Mammary epithelial cell (primary cell): ENCODE measurements around the gene POMC.

Experiments
- CTCF ChIP-seq, 2 donors: IDR thresholded peaks in 1 of 2; conservative IDR thresholded peaks in 1 of 2; 2 replicates each; pipeline ENCODE4 v1.5.1; 2011 to 2012; ENCODE audit warnings: inconsistent platforms in 2 of 2, low read length in 2 of 2, mild to moderate bottlenecking in 2 of 2, control low read depth in 1 of 2, low read depth in 1 of 2; ENCODE audit not compliant: insufficient read depth in 1 of 2; ENCODE audit errors: extremely low read depth in 1 of 2
- EZH2 ChIP-seq: IDR thresholded peaks from 2 replicates; pipeline ENCODE4 v1.6.1; 2012; ENCODE audit warnings: low read length, inconsistent platforms, borderline replicate concordance

- no peak for TF ChIP-seq CTCF (conservative IDR thresholded peaks at IDR 0.05 in 1 of 2, IDR thresholded peaks at IDR 0.05 in 1 of 2; ENCODE audit: extremely low read depth in 1 of 2, insufficient read depth in 1 of 2, low read depth in 1 of 2, low read length in 2 of 2)
- TF ChIP-seq EZH2: no peak
These were observed 5.9 kb upstream of the POMC start for GRCh38 chr2:25174192-25174861.
